Measurements from ENCODE around the gene HIVEP3.

Gene HIVEP3

GRCh38 chr1:41461790-41462679 is 456.7 kb downstream of the HIVEP3 start:
- DNase-seq (ENCODE audit: low spot score), result no peak

GRCh38 chr1:41456847-41457540 is 461.7 kb downstream of the HIVEP3 start:
- no peak for DNase-seq (ENCODE audit: low spot score)
